NB4 (cell line): Measurements from ENCODE around the gene ATG9B.

Experiments used
- CTCF ChIP-seq: IDR thresholded peaks from one replicate; pipeline ENCODE4 v1.5.1; 2012; ENCODE audit warnings: low read depth, low read length
- MYC ChIP-seq: IDR thresholded peaks from 2 replicates; pipeline ENCODE4 v1.6.1; 2011; ENCODE audit warnings: low read depth, low read length
- POLR2A ChIP-seq: IDR thresholded peaks from 2 replicates; pipeline ENCODE4 v1.6.1; 2011; ENCODE audit warnings: mild to moderate bottlenecking; ENCODE audit not compliant: insufficient read length; ENCODE audit errors: extremely low read depth
- TF ChIP-seq, protein P1 (sequence below): IDR thresholded peaks from 2 replicates; pipeline ENCODE4 v1.6.1; 2011; ENCODE audit warnings: low read depth, low read length

- TF ChIP-seq CTCF (no peak), POLR2A (no peak), MYC (no peak)
- TF ChIP-seq, protein P1, sequence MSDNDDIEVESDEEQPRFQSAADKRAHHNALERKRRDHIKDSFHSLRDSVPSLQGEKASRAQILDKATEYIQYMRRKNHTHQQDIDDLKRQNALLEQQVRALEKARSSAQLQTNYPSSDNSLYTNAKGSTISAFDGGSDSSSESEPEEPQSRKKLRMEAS: no peak
Measured at GRCh38 chr7:151071032-151071866, 47.0 kb upstream of the ATG9B start.
